H1 (cell line): ENCODE measurements around the gene HS1BP3. TPM values are rescaled to one million over a fixed set of nuclear protein-coding genes. Genes with fewer than 3 reads are reported as not detected.

ENCODE experiments used
- CTCF ChIA-PET: fragments of 300-600 bp; sonication (Branson Sonifier 250); formaldehyde crosslinking; loops from one replicate; lab custom pipeline; 2021; ENCODE audit not compliant: partially characterized antibody; lab: Charles Lee
- POLR2A ChIA-PET: fragments of 300-600 bp; sonication (Branson Sonifier 250); formaldehyde crosslinking; loops from one replicate; lab custom pipeline; 2021; ENCODE audit warnings: inconsistent platforms; ENCODE audit not compliant: partially characterized antibody; lab: Charles Lee
- DNase-seq, 2 experiments: peaks; one replicate each; pipeline versions ENCODE4 v3.0.0 to v3.0.0-alpha.2; 2010 to 2022; ENCODE audit warnings: low spot score in 2 of 2, low read depth in 1 of 2, mixed read lengths in 1 of 2
- FAIRE-seq: peaks from 2 replicates; lab custom pipeline; 2011; peaks lifted over from hg19 to GRCh38; lab: Jason Lieb, UNC
- H2AFZ ChIP-seq: 2 replicates; pipeline ENCODE4 v1.8.1; 2012; ENCODE audit warnings: low read length, inconsistent platforms
- H2AK5ac ChIP-seq: 2 replicates; pipeline ENCODE4 v1.6.1; 2013; ENCODE audit warnings: low read depth, low read length
- H2BK120ac ChIP-seq: replicated peaks from 2 replicates; pipeline ENCODE3; 2013; ENCODE audit warnings: low read depth, low read length, inconsistent platforms
- H2BK12ac ChIP-seq: 2 replicates; pipeline ENCODE4 v1.6.1; 2013; ENCODE audit warnings: low read depth, low read length
- H2BK15ac ChIP-seq: 2 replicates; pipeline ENCODE4 v1.6.1; 2013; ENCODE audit warnings: low read length
- H2BK20ac ChIP-seq: 2 replicates; pipeline ENCODE4 v1.6.1; 2013; ENCODE audit warnings: low read length
- H2BK5ac ChIP-seq: 2 replicates; pipeline ENCODE4 v1.6.1; 2013; ENCODE audit warnings: low read depth, low read length
- H3K14ac ChIP-seq: 2 replicates; pipeline ENCODE4 v1.6.1; 2013; ENCODE audit warnings: inconsistent platforms; ENCODE audit not compliant: insufficient read length
- H3K18ac ChIP-seq: 2 replicates; pipeline ENCODE4 v1.6.1; 2013; ENCODE audit warnings: low read length; ENCODE audit errors: extremely low read depth
- H3K23ac ChIP-seq: 2 replicates; pipeline ENCODE4 v1.6.1; 2013; ENCODE audit warnings: inconsistent platforms; ENCODE audit not compliant: insufficient read length
- H3K23me2 ChIP-seq: 2 replicates; pipeline ENCODE4 v1.6.1; 2013; ENCODE audit warnings: low read depth, low read length
- H3K27ac ChIP-seq: 2 replicates; pipeline ENCODE4 v1.6.1; 2011; ENCODE audit warnings: low read depth, low read length, inconsistent platforms
- H3K27me3 ChIP-seq, 4 experiments: replicated peaks in 1 of 4; 1 replicate in 1 of 4; 2 replicates in 3 of 4; pipeline versions ENCODE4 v1.6.1 to v1.8.1; 2011 to 2013; ENCODE audit warnings: low read length in 3 of 4, mild to moderate bottlenecking in 3 of 4, inconsistent platforms in 2 of 4, mixed read lengths in 2 of 4, moderate library complexity in 1 of 4; ENCODE audit not compliant: control insufficient read depth in 3 of 4, insufficient read depth in 3 of 4; ENCODE audit errors: extremely low read depth in 1 of 4
- H3K36me3 ChIP-seq, 4 experiments: 2 replicates each; pipeline versions ENCODE4 v1.6.1 to v1.8.1; 2011 to 2013; ENCODE audit warnings: mild to moderate bottlenecking in 4 of 4, low read length in 3 of 4, moderate library complexity in 2 of 4, control low read depth in 1 of 4, inconsistent platforms in 1 of 4; ENCODE audit not compliant: insufficient read depth in 4 of 4, control insufficient read depth in 2 of 4
- H3K4ac ChIP-seq: replicated peaks from 2 replicates; pipeline ENCODE3; 2013; ENCODE audit warnings: low read length, low read depth, mixed read lengths, inconsistent platforms; ENCODE audit not compliant: insufficient read length
- H3K4me1 ChIP-seq, 4 experiments: replicated peaks in 1 of 4; 1 replicate in 1 of 4; 2 replicates in 3 of 4; pipeline versions ENCODE4 v1.6.1 to v1.8.1; 2011 to 2013; ENCODE audit warnings: low read length in 3 of 4, inconsistent platforms in 2 of 4, mixed read lengths in 1 of 4; ENCODE audit not compliant: insufficient read depth in 4 of 4, control insufficient read depth in 3 of 4
- H3K4me2 ChIP-seq, 2 experiments: 2 replicates each; pipeline versions ENCODE4 v1.6.1 to v1.8.1; 2011 to 2013; ENCODE audit warnings: low read depth in 2 of 2, low read length in 2 of 2, control low read depth in 1 of 2, inconsistent platforms in 1 of 2, mild to moderate bottlenecking in 1 of 2; ENCODE audit not compliant: insufficient read depth in 1 of 2
- H3K4me3 ChIP-seq, 4 experiments: fragments of 200-600, 300-600 bp in 1 of 4; sonication (generic), shearing (Covaris generic), sonication (Bioruptor Twin) in 1 of 4; 2 replicates each; pipeline versions ENCODE4 v1.5.1 to v1.8.1; 2011 to 2016; ENCODE audit warnings: low read length in 4 of 4, low read depth in 3 of 4, control low read depth in 2 of 4, inconsistent platforms in 2 of 4, mild to moderate bottlenecking in 2 of 4, mixed read lengths in 1 of 4, moderate library complexity in 1 of 4; ENCODE audit not compliant: insufficient read depth in 2 of 4; ENCODE audit errors: extremely low read depth in 1 of 4
- H3K56ac ChIP-seq: replicated peaks from 2 replicates; pipeline ENCODE3; 2013; ENCODE audit warnings: low read depth, mild to moderate bottlenecking, mixed read lengths, low read length, inconsistent platforms; ENCODE audit not compliant: insufficient read length
- H3K79me1 ChIP-seq: 2 replicates; pipeline ENCODE4 v1.6.1; 2013; ENCODE audit warnings: low read depth, low read length, control low read depth
- H3K79me2 ChIP-seq, 2 experiments: 2 replicates each; pipeline versions ENCODE4 v1.6.1 to v1.8.1; 2012 to 2013; ENCODE audit warnings: low read length in 2 of 2, mild to moderate bottlenecking in 2 of 2, inconsistent platforms in 1 of 2; ENCODE audit not compliant: insufficient read depth in 2 of 2, control insufficient read depth in 1 of 2
- H3K9ac ChIP-seq, 4 experiments: replicated peaks in 1 of 4; 1 replicate in 1 of 4; 2 replicates in 3 of 4; pipeline versions ENCODE4 v1.6.1 to v1.8.1; 2011 to 2013; ENCODE audit warnings: low read depth in 3 of 4, low read length in 3 of 4, control low read depth in 2 of 4, mild to moderate bottlenecking in 2 of 4, moderate library complexity in 2 of 4, inconsistent platforms in 1 of 4; ENCODE audit errors: extremely low read depth in 1 of 4
- H3K9me3 ChIP-seq, 2 experiments: 2 replicates each; pipeline versions ENCODE4 v1.6.1 to v1.8.1; 2012 to 2013; ENCODE audit warnings: mild to moderate bottlenecking in 2 of 2, moderate library complexity in 2 of 2, control low read depth in 1 of 2, inconsistent platforms in 1 of 2, low read depth in 1 of 2, low read length in 1 of 2, mixed read lengths in 1 of 2; ENCODE audit not compliant: insufficient read depth in 2 of 2
- H4K20me1 ChIP-seq, 2 experiments: replicated peaks in 1 of 2; 2 replicates each; pipeline versions ENCODE3 to v1.8.1; 2011 to 2013; ENCODE audit warnings: inconsistent platforms in 2 of 2, low read length in 2 of 2, mild to moderate bottlenecking in 1 of 2; ENCODE audit not compliant: insufficient read depth in 2 of 2, control insufficient read depth in 1 of 2
- H4K5ac ChIP-seq: 2 replicates; pipeline ENCODE4 v1.6.1; 2013; ENCODE audit warnings: low read length, low read depth, mixed read lengths, inconsistent platforms; ENCODE audit not compliant: insufficient read length
- H4K8ac ChIP-seq: 2 replicates; pipeline ENCODE4 v1.8.0; 2013; ENCODE audit warnings: mild to moderate bottlenecking, moderate library complexity, low read length, inconsistent platforms; ENCODE audit not compliant: insufficient read depth; ENCODE audit errors: extremely low read depth
- H4K91ac ChIP-seq: replicated peaks from 2 replicates; pipeline ENCODE3; 2013; ENCODE audit warnings: low read length, mixed read lengths, inconsistent platforms; ENCODE audit not compliant: insufficient read length
- ASH2L ChIP-seq: fragments of 200-600, 300-600 bp; sonication (generic); IDR thresholded peaks from one replicate; pipeline ENCODE4 v1.7.1; 2017; ENCODE audit warnings: low read length
- CBX5 ChIP-seq: fragments of 300-800, 300-1000 bp; sonication (generic); IDR thresholded peaks from 2 replicates; pipeline ENCODE4 v1.7.1; 2016; ENCODE audit warnings: antibody characterized with exemption, low read length, low read depth
- CEBPB ChIP-seq: IDR thresholded peaks from 2 replicates; pipeline ENCODE4 v1.6.1; 2012; ENCODE audit warnings: low read depth, low read length
- CREB1 ChIP-seq: IDR thresholded peaks from 2 replicates; pipeline ENCODE4 v1.6.1; 2012; ENCODE audit warnings: inconsistent platforms
- EGR1 ChIP-seq: IDR thresholded peaks from 2 replicates; pipeline ENCODE4 v1.6.1; 2011; ENCODE audit warnings: low read depth, low read length, borderline replicate concordance
- KDM1A ChIP-seq: fragments of 200-600, 300-600 bp; sonication (generic); IDR thresholded peaks from 2 replicates; pipeline ENCODE4 v1.7.1; 2016; ENCODE audit warnings: mild to moderate bottlenecking, low read length, borderline replicate concordance
- POU5F1 ChIP-seq: IDR thresholded peaks from 2 replicates; pipeline ENCODE4 v1.6.1; 2011; ENCODE audit warnings: low read depth, mild to moderate bottlenecking, low read length, moderate library complexity
- RAD21 ChIP-seq, 2 experiments: IDR thresholded peaks in 1 of 2; conservative IDR thresholded peaks in 1 of 2; 2 replicates each; pipeline ENCODE4 v1.6.1; 2011; ENCODE audit warnings: low read depth in 2 of 2, low read length in 2 of 2, improper control_type of control experiment in 1 of 2, inconsistent platforms in 1 of 2, mild to moderate bottlenecking in 1 of 2, moderate library complexity in 1 of 2
- SIN3A ChIP-seq, 2 experiments: IDR thresholded peaks in 1 of 2; conservative IDR thresholded peaks in 1 of 2; 2 replicates each; pipeline ENCODE4 v1.6.1; 2011 to 2012; ENCODE audit warnings: low read length in 2 of 2, improper control_type of control experiment in 1 of 2, low read depth in 1 of 2, mild to moderate bottlenecking in 1 of 2
- SIRT6 ChIP-seq: IDR thresholded peaks from one replicate; pipeline ENCODE4 v1.7.1; 2012; ENCODE audit warnings: low read length, inconsistent platforms
- SIX5 ChIP-seq: IDR thresholded peaks from 2 replicates; pipeline ENCODE4 v1.6.1; 2011; ENCODE audit warnings: mild to moderate bottlenecking, low read depth, low read length
- SRF ChIP-seq: IDR thresholded peaks from 2 replicates; pipeline ENCODE4 v1.6.1; 2011; ENCODE audit warnings: mild to moderate bottlenecking, low read depth, low read length, moderate library complexity
- WGBS, 2 experiments: shearing (Covaris generic) in 1 of 2; methylation state at CpG; one replicate each; pipeline versions ENCODE4 v1.1.6 to v1.1.7; 2013 to 2015; ENCODE audit warnings: low lambda C conversion rate in 2 of 2, mixed read lengths in 2 of 2, inconsistent platforms in 1 of 2, low coverage in 1 of 2, missing lambda C conversion rate in 1 of 2; ENCODE audit not compliant: insufficient replicate concordance in 2 of 2, insufficient coverage in 1 of 2, insufficient read length in 1 of 2; ENCODE audit errors: extremely low coverage in 1 of 2, missing lambda C conversion rate in 1 of 2; 5-methylcytosine and 5-hydroxymethylcytosine counted together
- polyA plus RNA-seq, 7 experiments: library from polyadenylated mRNA; depleted of rRNA in 3 of 7; stranded (reverse) in 5 of 7; unstranded in 2 of 7; fragments of >200 nt in 5 of 7; fragments of 200-250 nt in 2 of 7; gene quantifications; 1 replicate in 5 of 7; 2 replicates in 1 of 7; 4 replicates in 1 of 7; pipeline versions ENCODE4 v1.2.1 to v1.2.3, GENCODE V29; 2011 to 2013; ENCODE audit warnings: missing spikeins in 2 of 7, mixed read lengths in 2 of 7
- total RNA-seq: library from RNA; stranded (reverse); fragmentation: NEBNext Ultra II Directional; extraction: Animal tissue kit (Norgen Biotek cat#: 25700); gene quantifications from 2 replicates; pipeline ENCODE4 v1.2.1, GENCODE V29; 2021

HS1BP3 gene
- total and polyA plus RNA-seq, 2 of the 8 experiments (the other 6 are each of a cell fraction or from before 2014, with no cell fraction given), result 11.1 to 11.3 TPM

- H3K18ac ChIP-seq, result no peak overlapping the region
- H3K79me2 ChIP-seq, result no peaks in the 10 kb centered on the region
- H2BK15ac ChIP-seq, result no peak overlapping the region
- FAIRE-seq (no peak), DNase-seq (no peak)
- peaks cover 4 to 10% (median 5%) of the 10 kb centered on the region in 4 experiments; a peak in 6 of 7 replicates for H3K4me1 ChIP-seq
- no peak overlapping the region for H2AK5ac ChIP-seq
- H4K91ac ChIP-seq, result no peak overlapping the region
- H3K4me2 ChIP-seq, result no peak overlapping the region
- no peak overlapping the region for H2BK12ac ChIP-seq
- no peaks in the 10 kb centered on the region for H3K36me3 ChIP-seq
- no peak overlapping the region for H3K27ac ChIP-seq
- H3K4ac ChIP-seq, result no peak overlapping the region
- 74% methylated on average over 16 of the region's 22 CpGs; no CpG with 5 or more reads in 1 of the 2 experiments for WGBS, 2 experiments
- H2BK20ac ChIP-seq, result no peak overlapping the region
- peaks cover 0 to 2% (median 0%) of the 10 kb centered on the region in 4 experiments; a peak in 1 of 7 replicates for H3K27me3 ChIP-seq
- no peaks in the 10 kb centered on the region for H3K9me3 ChIP-seq
- CTCF ChIA-PET, result interaction anchor here (0.7 to 8.7 kb wide), 17 partner anchors 10 to 214 kb away, joined by 3 to 53 read pairs (median 4); no protein-coding TSS in a partner anchor
- no peaks in the 10 kb centered on the region for H4K20me1 ChIP-seq
- H3K9ac ChIP-seq, result no peak overlapping the region
- H3K23ac ChIP-seq, result no peak overlapping the region
- H3K4me3 ChIP-seq, result no peak overlapping the region
- H2BK120ac ChIP-seq, result no peak overlapping the region
- no peak overlapping the region for H4K5ac ChIP-seq
- no peak overlapping the region for H2AFZ ChIP-seq
- POLR2A ChIA-PET, result interaction anchor here (3.5 kb wide), 1 partner anchor 145 kb away, joined by 14 read pairs; the partner anchor contains the start of gene RHOB
- H2BK5ac ChIP-seq, result no peak overlapping the region
- H4K8ac ChIP-seq, result no peak overlapping the region
- H3K79me1 ChIP-seq, result no peaks in the 10 kb centered on the region
- no peaks in the 10 kb centered on the region for H3K23me2 ChIP-seq
- no peak overlapping the region for H3K56ac ChIP-seq
- H3K14ac ChIP-seq, result no peak overlapping the region
- TF ChIP-seq CREB1, result no peak
- no peak for TF ChIP-seq SRF
- TF ChIP-seq SIRT6, result no peak
- no peak for TF ChIP-seq EGR1
- no peak for TF ChIP-seq ASH2L
- TF ChIP-seq KDM1A, result no peak
- no peak for TF ChIP-seq POU5F1
- TF ChIP-seq CEBPB, result no peak
- TF ChIP-seq RAD21 (IDR thresholded peaks at IDR 0.05 in 1 of 2, conservative IDR thresholded peaks at IDR 0.05 in 1 of 2; ENCODE audit: low read depth in 2 of 2, low read length in 2 of 2), result peak; percentile 25 to 45; a peak in 2 of 4 replicates
- no peak for TF ChIP-seq SIX5
- no peak for TF ChIP-seq CBX5
- TF ChIP-seq SIN3A (conservative IDR thresholded peaks at IDR 0.05 in 1 of 2, IDR thresholded peaks at IDR 0.05 in 1 of 2; ENCODE audit: low read depth in 1 of 2, low read length in 2 of 2), result no peak
Measured at GRCh38 chr2:20592106-20593071, 58.5 kb downstream of the HS1BP3 start.
